D721Med (cell line): Measurements from ENCODE around the gene USP2.

ENCODE experiments used
- DNase-seq: peaks from one replicate; pipeline ENCODE4 v3.0.0; 2011; ENCODE audit warnings: low spot score; ENCODE audit not compliant: insufficient read length
- FAIRE-seq: peaks from 2 replicates; lab custom pipeline; 2011; peaks lifted over from hg19 to GRCh38; lab: Jason Lieb, UNC
- CTCF ChIP-seq: IDR thresholded peaks from 2 replicates; pipeline ENCODE4 v1.5.1; 2012; ENCODE audit warnings: mild to moderate bottlenecking, control low read depth; ENCODE audit not compliant: insufficient read depth; ENCODE audit errors: missing control alignments

The USP2 gene

GRCh38 chr11:119368121-119369034 is 13.1 kb downstream of the USP2 start:
- peak; percentile 88 for DNase-seq
- FAIRE-seq = peak; percentile 35
- no peak for TF ChIP-seq CTCF

DNA sequence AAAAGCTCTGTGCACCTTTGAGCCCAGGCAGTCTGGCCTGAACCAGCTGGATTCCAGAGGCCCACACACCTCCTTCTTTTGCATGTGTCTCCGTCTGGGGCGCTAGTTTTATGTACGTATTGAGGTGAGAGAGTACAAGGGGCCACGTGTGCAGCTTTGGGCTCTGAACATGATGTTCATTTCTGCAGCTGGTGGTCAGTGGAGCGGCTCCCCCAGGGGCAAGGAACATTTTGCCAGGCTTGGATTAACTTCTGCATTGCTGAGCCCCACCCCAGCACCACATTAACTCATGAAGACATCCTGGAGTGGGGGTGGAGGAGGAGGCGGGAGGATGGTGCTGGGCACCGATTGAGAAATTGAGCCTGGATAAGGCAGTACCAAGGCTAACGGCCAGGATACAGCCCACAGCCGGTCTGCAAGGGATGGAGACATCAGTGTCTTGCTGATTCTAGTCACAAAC is 13.8 kb downstream of the USP2 start:
- FAIRE-seq = no peak
- TF ChIP-seq CTCF = no peak
- DNase-seq = no peak

DNA sequence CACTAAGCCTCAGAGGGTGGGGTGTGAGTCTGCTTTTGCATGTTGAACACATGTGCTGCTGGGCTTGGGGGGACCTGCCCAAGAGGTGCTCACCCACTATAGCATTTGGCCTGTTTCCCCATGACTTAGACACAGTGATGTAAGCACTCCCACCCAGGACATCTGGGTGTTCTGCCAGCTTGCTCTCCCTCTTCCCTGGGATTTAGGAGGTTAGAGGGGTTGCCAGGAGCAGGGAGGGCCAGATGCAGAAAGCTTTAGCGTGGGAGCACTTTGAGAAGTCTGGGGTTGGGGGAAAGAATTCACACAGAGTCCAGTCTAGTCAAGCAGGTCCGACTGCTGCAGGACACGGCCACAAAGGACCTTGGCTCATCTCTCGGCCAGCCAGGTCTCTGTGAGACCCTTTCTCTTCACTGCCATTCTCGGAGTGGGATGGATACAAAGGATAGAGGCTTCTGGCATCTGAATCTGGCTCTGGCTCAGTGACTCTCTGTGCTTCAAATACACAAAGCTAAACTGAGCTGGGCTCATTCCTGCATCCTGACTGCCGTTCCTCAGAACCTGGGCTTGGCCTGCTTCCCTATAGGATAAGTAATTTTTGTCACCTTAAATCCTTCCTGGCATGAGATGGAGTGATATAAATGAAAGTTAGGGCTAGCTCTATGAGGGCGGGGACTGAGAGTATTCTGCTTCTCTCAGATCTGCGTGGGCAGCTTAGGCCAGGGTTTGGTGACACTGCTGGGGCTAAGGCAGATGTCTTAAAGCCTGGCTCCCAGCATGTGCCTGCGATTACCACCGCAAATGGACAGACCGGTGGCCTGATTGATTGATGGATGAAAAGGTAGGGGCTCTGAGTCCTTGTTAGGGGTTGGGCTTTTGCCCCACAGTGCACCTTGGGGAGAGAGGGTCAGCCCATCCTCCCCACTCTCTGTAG is 14.5 kb downstream of the USP2 start:
- no peak for FAIRE-seq
- no peak for TF ChIP-seq CTCF
- no peak for DNase-seq

- no peak for FAIRE-seq
- TF ChIP-seq CTCF = no peak
- DNase-seq = no peak
These were observed 16.4 kb downstream of the USP2 start for GRCh38 chr11:119365071-119365591.

GRCh38 chr11:119363851-119364590 is 17.5 kb downstream of the USP2 start:
- FAIRE-seq = no peak
- DNase-seq = no peak
- no peak for TF ChIP-seq CTCF

DNA sequence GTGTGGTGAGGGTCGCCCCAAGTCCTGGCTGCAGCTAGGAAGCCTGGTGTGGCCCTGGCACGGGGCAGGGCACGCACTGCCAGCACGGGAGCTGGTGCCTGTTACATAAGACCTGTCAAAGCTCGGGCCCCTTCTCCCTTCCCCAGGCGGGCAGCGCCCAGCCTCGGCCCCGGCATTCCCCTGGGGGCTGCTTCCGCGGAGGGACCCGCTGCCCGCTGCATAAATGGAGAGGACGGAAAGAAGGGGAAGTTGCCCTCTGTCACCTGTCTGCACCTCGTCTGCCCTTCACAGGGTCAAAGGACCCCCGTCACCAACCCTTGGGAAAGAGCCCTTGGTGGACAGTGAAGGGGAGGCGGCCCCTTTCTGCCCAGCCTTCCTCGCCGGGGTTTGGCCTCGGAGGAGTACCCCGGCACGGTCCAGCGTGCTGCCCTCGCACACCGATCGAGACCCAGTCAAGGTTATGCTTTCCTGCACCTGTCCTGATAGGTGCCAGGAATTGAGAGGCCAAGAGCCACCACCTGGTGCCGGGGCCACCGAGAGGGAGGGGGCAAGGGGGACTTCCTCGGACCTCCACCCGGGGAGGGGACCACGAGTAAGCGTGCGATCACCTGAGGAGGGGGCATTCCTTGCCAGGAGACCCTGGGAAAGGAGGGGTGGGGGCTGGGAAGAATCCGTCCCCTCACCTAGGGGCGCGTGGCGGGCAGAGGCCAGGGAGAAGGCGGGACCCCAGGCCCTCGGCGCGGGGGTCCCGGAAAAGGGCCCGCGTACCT is 18.2 kb downstream of the USP2 start:
- no peak for DNase-seq
- no peak for TF ChIP-seq CTCF
- no peak for FAIRE-seq
